Measurements from ENCODE around the gene BUB1B. TPM values are rescaled to one million over a fixed set of nuclear protein-coding genes. Genes with fewer than 3 reads are reported as not detected.

The BUB1B gene
- total RNA-seq, 1 experiment from 2014 or later: 192 TPM

- TF ChIP-seq, protein P1, sequence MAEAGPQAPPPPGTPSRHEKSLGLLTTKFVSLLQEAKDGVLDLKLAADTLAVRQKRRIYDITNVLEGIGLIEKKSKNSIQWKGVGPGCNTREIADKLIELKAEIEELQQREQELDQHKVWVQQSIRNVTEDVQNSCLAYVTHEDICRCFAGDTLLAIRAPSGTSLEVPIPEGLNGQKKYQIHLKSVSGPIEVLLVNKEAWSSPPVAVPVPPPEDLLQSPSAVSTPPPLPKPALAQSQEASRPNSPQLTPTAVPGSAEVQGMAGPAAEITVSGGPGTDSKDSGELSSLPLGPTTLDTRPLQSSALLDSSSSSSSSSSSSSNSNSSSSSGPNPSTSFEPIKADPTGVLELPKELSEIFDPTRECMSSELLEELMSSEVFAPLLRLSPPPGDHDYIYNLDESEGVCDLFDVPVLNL (CRISPR knock-in tag; IDR thresholded peaks at IDR 0.05; ENCODE audit: borderline replicate concordance, low read depth): no peak
Observed at GRCh38 chr15:40235201-40235885, 74.5 kb downstream of the BUB1B start (continued).

GRCh38 chr15:40238532-40239403 is 77.9 kb downstream of the BUB1B start, which contains the start of gene PAK6:
TSS of gene PAK6 (plus strand) at chr15:40239063. CDS start at chr15:40264786, 25,723 bp downstream.
- H3K4me1 Mint-ChIP-seq: peaks cover 12% of the 10 kb centered on the region
- peak; percentile 92 for ATAC-seq

More at GRCh38 chr15:40238532-40239403, 77.9 kb downstream of the BUB1B start, which contains the start of gene PAK6:
- peak; percentile 82 for DNase-seq (ENCODE audit: low spot score)
- CTCF ChIA-PET: interaction anchor here (0.6 to 7.6 kb wide), 20 partner anchors 9 to 321 kb away, joined by 3 to 153 read pairs (median 7); partner anchors contain the start of genes BUB1B and PLCB2
- Mint-ChIP-seq H3K4me3 (peak within 1 kb of the TSS; percentile 60), H3K36me3 (no peaks in the 10 kb centered on the region), H3K27me3 (ENCODE audit: low read depth) (no peaks in the 10 kb centered on the region), H3K9me3 (no peaks in the 10 kb centered on the region), H3K27ac (no peak within 1 kb of the TSS)
- TF ChIP-seq, protein P2, sequence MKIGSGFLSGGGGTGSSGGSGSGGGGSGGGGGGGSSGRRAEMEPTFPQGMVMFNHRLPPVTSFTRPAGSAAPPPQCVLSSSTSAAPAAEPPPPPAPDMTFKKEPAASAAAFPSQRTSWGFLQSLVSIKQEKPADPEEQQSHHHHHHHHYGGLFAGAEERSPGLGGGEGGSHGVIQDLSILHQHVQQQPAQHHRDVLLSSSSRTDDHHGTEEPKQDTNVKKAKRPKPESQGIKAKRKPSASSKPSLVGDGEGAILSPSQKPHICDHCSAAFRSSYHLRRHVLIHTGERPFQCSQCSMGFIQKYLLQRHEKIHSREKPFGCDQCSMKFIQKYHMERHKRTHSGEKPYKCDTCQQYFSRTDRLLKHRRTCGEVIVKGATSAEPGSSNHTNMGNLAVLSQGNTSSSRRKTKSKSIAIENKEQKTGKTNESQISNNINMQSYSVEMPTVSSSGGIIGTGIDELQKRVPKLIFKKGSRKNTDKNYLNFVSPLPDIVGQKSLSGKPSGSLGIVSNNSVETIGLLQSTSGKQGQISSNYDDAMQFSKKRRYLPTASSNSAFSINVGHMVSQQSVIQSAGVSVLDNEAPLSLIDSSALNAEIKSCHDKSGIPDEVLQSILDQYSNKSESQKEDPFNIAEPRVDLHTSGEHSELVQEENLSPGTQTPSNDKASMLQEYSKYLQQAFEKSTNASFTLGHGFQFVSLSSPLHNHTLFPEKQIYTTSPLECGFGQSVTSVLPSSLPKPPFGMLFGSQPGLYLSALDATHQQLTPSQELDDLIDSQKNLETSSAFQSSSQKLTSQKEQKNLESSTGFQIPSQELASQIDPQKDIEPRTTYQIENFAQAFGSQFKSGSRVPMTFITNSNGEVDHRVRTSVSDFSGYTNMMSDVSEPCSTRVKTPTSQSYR (CRISPR knock-in tag; IDR thresholded peaks at IDR 0.05): no peak
- no peak for TF ChIP-seq TEAD1 (CRISPR knock-in tag; IDR thresholded peaks at IDR 0.05)
- TF ChIP-seq, protein P3, sequence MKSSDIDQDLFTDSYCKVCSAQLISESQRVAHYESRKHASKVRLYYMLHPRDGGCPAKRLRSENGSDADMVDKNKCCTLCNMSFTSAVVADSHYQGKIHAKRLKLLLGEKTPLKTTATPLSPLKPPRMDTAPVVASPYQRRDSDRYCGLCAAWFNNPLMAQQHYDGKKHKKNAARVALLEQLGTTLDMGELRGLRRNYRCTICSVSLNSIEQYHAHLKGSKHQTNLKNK (CRISPR knock-in tag; IDR thresholded peaks at IDR 0.05): no peak
- TF ChIP-seq FOXK1 (CRISPR knock-in tag; IDR thresholded peaks at IDR 0.05): 0 out of 2 replicates have a peak, but pooled peaks have one; percentile 54
- TF ChIP-seq, protein P1 (CRISPR knock-in tag; IDR thresholded peaks at IDR 0.05; ENCODE audit: borderline replicate concordance, low read depth): no peak
- TF ChIP-seq ETV6 (CRISPR knock-in tag; IDR thresholded peaks at IDR 0.05): peak; percentile 36; the same call in 1 of the 2 replicates
- no peak for TF ChIP-seq ELF4 (CRISPR knock-in tag; IDR thresholded peaks at IDR 0.05; ENCODE audit: low read depth)
- TF ChIP-seq ZNF423 (CRISPR knock-in tag; IDR thresholded peaks at IDR 0.05): no peak
- TF ChIP-seq ZNF416 (CRISPR knock-in tag; IDR thresholded peaks at IDR 0.05): no peak
- no peak for TF ChIP-seq NFYB (CRISPR knock-in tag; conservative IDR thresholded peaks at IDR 0.05; ENCODE audit: low read depth)
- TF ChIP-seq USF2 (CRISPR knock-in tag; IDR thresholded peaks at IDR 0.05): no peak
- no peak for TF ChIP-seq CREB1 (CRISPR knock-in tag; IDR thresholded peaks at IDR 0.05)
- 0 out of 2 replicates have a peak, but pooled peaks have one; percentile 18 for TF ChIP-seq NFE2L1 (CRISPR knock-in tag; IDR thresholded peaks at IDR 0.05)
- TF ChIP-seq NR1H2 (CRISPR knock-in tag; IDR thresholded peaks at IDR 0.05): no peak
- TF ChIP-seq TP53 (CRISPR knock-in tag; IDR thresholded peaks at IDR 0.05): no peak
- TF ChIP-seq CBFB (CRISPR knock-in tag; IDR thresholded peaks at IDR 0.05; ENCODE audit: low read depth): 0 out of 2 replicates have a peak, but pooled peaks have one; percentile 35
- peak; percentile 84; the same call in 1 of the 2 replicates for TF ChIP-seq MAX (CRISPR knock-in tag; IDR thresholded peaks at IDR 0.05)
- no peak for TF ChIP-seq CREM (CRISPR knock-in tag; IDR thresholded peaks at IDR 0.05)
- POLR2A ChIA-PET: interaction anchor here (0.8 to 1.8 kb wide), 4 partner anchors 20 to 36 kb away, joined by 3 to 9 read pairs (median 4); no protein-coding TSS in a partner anchor

All from WTC11 (cell line).